Ishikawa (cell line): ENCODE data around the gene COPS9.

ENCODE experiments used
- CEBPB ChIP-seq: IDR thresholded peaks from 2 replicates; pipeline ENCODE4 v1.6.1; 2012
- CREB1 ChIP-seq: IDR thresholded peaks from 2 replicates; pipeline ENCODE4 v1.6.1; 2012; ENCODE audit warnings: low read depth
- EGR1 ChIP-seq: IDR thresholded peaks from 2 replicates; pipeline ENCODE4 v1.6.1; 2012
- EP300 ChIP-seq: IDR thresholded peaks from 2 replicates; pipeline ENCODE4 v1.6.1; 2012; ENCODE audit warnings: borderline replicate concordance
- FOXM1 ChIP-seq: IDR thresholded peaks from 2 replicates; pipeline ENCODE4 v1.6.1; 2012; ENCODE audit warnings: low read depth, borderline replicate concordance
- MAX ChIP-seq: IDR thresholded peaks from 2 replicates; pipeline ENCODE4 v1.6.1; 2012
- NFIC ChIP-seq: IDR thresholded peaks from 2 replicates; pipeline ENCODE4 v1.6.1; 2012
- RAD21 ChIP-seq: IDR thresholded peaks from 2 replicates; pipeline ENCODE4 v1.6.1; 2012; ENCODE audit warnings: low read depth
- TAF1 ChIP-seq: IDR thresholded peaks from 2 replicates; pipeline ENCODE4 v1.6.1; 2012; ENCODE audit warnings: low read depth, mild to moderate bottlenecking
- TCF12 ChIP-seq: IDR thresholded peaks from 2 replicates; pipeline ENCODE4 v1.6.1; 2012; ENCODE audit warnings: low read depth
- TEAD4 ChIP-seq: IDR thresholded peaks from 2 replicates; pipeline ENCODE4 v1.6.1; 2012
- USF1 ChIP-seq: IDR thresholded peaks from 2 replicates; pipeline ENCODE4 v1.6.1; 2012
- YY1 ChIP-seq: IDR thresholded peaks from 2 replicates; pipeline ENCODE4 v1.6.1; 2012; ENCODE audit warnings: low read depth
- ZBTB7A ChIP-seq: IDR thresholded peaks from 2 replicates; pipeline ENCODE4 v1.6.1; 2012; ENCODE audit warnings: low read depth
- TF ChIP-seq, protein P1 (sequence below): IDR thresholded peaks from 2 replicates; pipeline ENCODE4 v1.6.1; 2012; ENCODE audit warnings: low read depth, mild to moderate bottlenecking

The COPS9 gene

GRCh38 chr2:240133401-240133800 is 2.7 kb downstream of the COPS9 start:
- TF ChIP-seq MAX (no peak), TEAD4 (no peak)

GRCh38 chr2:240132651-240132980 is 3.5 kb downstream of the COPS9 start:
- TF ChIP-seq EGR1 (no peak), RAD21 (no peak), TCF12 (no peak), NFIC (no peak), CREB1 (no peak), ZBTB7A (no peak), YY1 (no peak), MAX (no peak), EP300 (no peak), USF1 (no peak), TEAD4 (no peak), FOXM1 (no peak), TAF1 (no peak), CEBPB (no peak)
- TF ChIP-seq, protein P1, sequence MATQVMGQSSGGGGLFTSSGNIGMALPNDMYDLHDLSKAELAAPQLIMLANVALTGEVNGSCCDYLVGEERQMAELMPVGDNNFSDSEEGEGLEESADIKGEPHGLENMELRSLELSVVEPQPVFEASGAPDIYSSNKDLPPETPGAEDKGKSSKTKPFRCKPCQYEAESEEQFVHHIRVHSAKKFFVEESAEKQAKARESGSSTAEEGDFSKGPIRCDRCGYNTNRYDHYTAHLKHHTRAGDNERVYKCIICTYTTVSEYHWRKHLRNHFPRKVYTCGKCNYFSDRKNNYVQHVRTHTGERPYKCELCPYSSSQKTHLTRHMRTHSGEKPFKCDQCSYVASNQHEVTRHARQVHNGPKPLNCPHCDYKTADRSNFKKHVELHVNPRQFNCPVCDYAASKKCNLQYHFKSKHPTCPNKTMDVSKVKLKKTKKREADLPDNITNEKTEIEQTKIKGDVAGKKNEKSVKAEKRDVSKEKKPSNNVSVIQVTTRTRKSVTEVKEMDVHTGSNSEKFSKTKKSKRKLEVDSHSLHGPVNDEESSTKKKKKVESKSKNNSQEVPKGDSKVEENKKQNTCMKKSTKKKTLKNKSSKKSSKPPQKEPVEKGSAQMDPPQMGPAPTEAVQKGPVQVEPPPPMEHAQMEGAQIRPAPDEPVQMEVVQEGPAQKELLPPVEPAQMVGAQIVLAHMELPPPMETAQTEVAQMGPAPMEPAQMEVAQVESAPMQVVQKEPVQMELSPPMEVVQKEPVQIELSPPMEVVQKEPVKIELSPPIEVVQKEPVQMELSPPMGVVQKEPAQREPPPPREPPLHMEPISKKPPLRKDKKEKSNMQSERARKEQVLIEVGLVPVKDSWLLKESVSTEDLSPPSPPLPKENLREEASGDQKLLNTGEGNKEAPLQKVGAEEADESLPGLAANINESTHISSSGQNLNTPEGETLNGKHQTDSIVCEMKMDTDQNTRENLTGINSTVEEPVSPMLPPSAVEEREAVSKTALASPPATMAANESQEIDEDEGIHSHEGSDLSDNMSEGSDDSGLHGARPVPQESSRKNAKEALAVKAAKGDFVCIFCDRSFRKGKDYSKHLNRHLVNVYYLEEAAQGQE: no peak

DNA sequence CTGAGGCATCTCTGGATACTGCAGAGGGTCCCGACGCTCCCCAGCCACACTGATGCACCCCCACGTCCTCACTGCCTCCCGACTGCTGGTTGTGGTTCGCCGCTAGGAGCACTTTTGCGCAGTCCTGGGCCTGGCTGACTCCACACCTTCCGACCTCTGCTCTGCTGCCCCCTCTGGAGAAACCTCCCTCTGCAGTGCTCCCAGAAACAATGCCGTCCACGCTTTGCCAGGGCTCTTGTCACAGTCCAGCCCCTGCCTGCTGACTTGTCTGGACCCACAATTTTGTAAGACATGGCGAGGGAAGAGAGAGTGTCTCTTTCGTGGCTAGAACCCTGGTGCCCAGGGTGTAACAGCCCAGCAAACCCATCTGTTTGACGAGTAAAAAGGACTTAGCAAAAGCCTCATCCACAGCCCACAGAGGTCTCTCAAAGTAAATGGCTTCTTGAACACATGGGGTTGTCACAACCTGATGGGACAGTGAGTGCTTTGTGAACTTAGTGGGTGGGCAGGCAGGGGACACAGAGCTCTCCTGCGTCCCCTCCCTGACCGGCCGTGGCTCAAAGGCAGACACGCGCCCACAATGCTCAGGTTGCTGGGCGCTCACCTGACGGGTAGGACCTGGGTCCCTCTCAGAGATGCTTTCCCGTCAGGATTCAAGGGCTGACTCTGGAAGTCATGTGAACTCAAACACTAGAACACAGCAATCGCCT is 4.0 kb downstream of the COPS9 start:
- TF ChIP-seq, protein P1: no peak

DNA sequence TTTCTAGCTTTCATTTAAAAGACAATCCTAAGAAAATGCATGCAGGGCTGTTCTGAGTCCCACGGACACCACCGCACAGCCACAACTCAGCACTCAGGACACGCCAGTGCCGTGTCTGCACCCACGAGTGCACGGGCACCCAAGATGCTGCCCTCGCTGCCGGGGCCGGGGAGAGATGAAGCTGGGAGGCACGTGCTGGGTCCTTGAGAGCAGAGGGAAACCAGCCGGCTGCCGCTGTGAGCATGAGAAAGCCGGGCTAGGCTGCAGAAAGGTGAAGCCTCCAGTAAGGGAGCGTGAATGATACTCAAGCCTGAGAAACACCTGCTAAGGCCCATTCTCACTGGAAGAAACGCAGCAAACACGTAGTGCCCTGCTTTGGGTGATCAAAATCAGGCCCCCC is 4.8 kb downstream of the COPS9 start:
- TF ChIP-seq YY1 (no peak), CREB1 (no peak), NFIC (no peak), ZBTB7A (no peak), TAF1 (no peak), FOXM1 (no peak), EGR1 (no peak), CEBPB (no peak), TEAD4 (no peak), MAX (no peak), USF1 (no peak), EP300 (no peak)
- TF ChIP-seq, protein P1: no peak

DNA sequence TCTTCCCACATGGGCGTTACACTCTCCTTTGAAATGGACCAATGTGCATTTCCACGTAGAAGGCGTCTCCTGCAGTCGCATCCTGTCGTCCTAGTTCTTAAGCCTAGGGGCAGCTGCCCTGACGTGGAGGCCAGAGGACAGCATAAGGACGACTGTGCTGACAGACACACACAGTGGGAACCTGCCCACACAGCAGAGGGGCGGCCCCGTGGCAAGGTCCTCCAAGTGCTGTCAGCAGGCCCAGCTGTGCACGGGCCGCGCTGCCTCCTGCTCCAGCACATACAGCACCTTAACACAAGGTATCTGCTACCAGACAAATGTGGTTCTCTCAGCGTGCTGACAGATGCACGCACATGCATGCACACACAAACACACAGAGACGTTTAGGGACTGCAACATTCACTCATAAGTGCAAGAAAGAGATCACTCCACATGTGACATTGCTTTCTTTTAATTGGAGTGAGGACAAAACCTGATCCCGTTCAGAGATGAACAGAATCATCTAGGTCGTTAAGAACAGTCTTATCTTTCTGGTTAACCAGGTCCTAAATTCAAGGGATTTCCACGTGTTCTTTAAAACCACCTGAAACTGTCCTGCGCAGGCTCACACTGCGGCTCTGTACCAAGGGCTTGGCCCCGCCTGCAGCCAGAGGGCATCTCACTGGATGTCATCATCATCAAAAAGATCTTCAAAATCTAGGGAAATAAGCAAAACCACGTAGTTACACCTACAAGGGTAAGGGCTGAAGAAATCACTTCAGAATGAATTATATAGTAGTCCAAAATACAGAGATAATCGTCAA is 5.5 kb downstream of the COPS9 start:
- TF ChIP-seq CEBPB (no peak), CREB1 (no peak), FOXM1 (no peak), YY1 (no peak), TAF1 (no peak), USF1 (no peak), TCF12 (no peak), ZBTB7A (no peak), RAD21 (no peak), NFIC (no peak), EGR1 (no peak), EP300 (no peak), TEAD4 (no peak), MAX (no peak)
- TF ChIP-seq, protein P1: no peak
